T-helper 2 cell treated with Interferon-gamma antibody and Interleukin-4, amounts not matched to agents 5 μg/mL and 100 μg/mL, for 36 hours (primary cell): Measurements from ENCODE around the gene ARL14.
A peak's percentile ranks its signal among the peaks of the same experiment; 100 is the strongest.

Source experiments
- DNase-seq: peaks from one replicate; pipeline ENCODE4 v3.0.0; 2021; ENCODE audit warnings: low spot score
- H3K27ac Mint-ChIP-seq: one replicate; pipeline ENCODE4 v1.8.0; 2021; ENCODE audit warnings: mild to moderate bottlenecking, mixed read lengths
- H3K27me3 Mint-ChIP-seq: one replicate; pipeline ENCODE4 v1.8.0; 2021; ENCODE audit warnings: low read depth, mixed read lengths
- H3K36me3 Mint-ChIP-seq: one replicate; pipeline ENCODE4 v1.8.0; 2021; ENCODE audit warnings: low read depth, mixed read lengths
- H3K4me1 Mint-ChIP-seq: one replicate; pipeline ENCODE4 v1.8.0; 2021; ENCODE audit warnings: low read depth, mixed read lengths
- H3K4me3 Mint-ChIP-seq: one replicate; pipeline ENCODE4 v1.8.0; 2022; ENCODE audit warnings: mild to moderate bottlenecking, moderate library complexity, mixed read lengths
- H3K9me3 Mint-ChIP-seq: one replicate; pipeline ENCODE4 v1.8.0; 2021; ENCODE audit warnings: mixed read lengths

The ARL14 gene

GRCh38 chr3:160665231-160665630 lies 11.7 kb upstream of the ARL14 start:
- Mint-ChIP-seq H3K27me3 (no peaks in the 10 kb centered on the region), H3K4me3 (no peak overlapping the region), H3K4me1 (peaks cover 10% of the 10 kb centered on the region), H3K9me3 (no peaks in the 10 kb centered on the region), H3K36me3 (no peaks in the 10 kb centered on the region), H3K27ac (no peak overlapping the region)
- DNase-seq, result no peak

GRCh38 chr3:160665784-160666526 lies 11.0 kb upstream of the ARL14 start:
- no peaks in the 10 kb centered on the region for H3K27me3 Mint-ChIP-seq
- DNase-seq, result no peak
- H3K27ac Mint-ChIP-seq, result peak overlapping the region; percentile 47
- no peaks in the 10 kb centered on the region for H3K36me3 Mint-ChIP-seq
- no peaks in the 10 kb centered on the region for H3K9me3 Mint-ChIP-seq
- peaks cover 10% of the 10 kb centered on the region for H3K4me1 Mint-ChIP-seq
- H3K4me3 Mint-ChIP-seq, result peak overlapping the region; percentile 1

GRCh38 chr3:160667452-160667851 lies 9.5 kb upstream of the ARL14 start:
- Mint-ChIP-seq H3K4me1 (peaks cover 10% of the 10 kb centered on the region), H3K9me3 (no peaks in the 10 kb centered on the region), H3K4me3 (no peak overlapping the region), H3K27ac (no peak overlapping the region), H3K27me3 (no peaks in the 10 kb centered on the region), H3K36me3 (no peaks in the 10 kb centered on the region)
- DNase-seq, result no peak

- Mint-ChIP-seq H3K4me1 (peaks cover 10% of the 10 kb centered on the region), H3K36me3 (no peaks in the 10 kb centered on the region), H3K27me3 (no peaks in the 10 kb centered on the region), H3K4me3 (no peak overlapping the region), H3K9me3 (no peaks in the 10 kb centered on the region), H3K27ac (no peak overlapping the region)
- DNase-seq, result no peak
Observed at GRCh38 chr3:160668454-160668853, 8.5 kb upstream of the ARL14 start.

GRCh38 chr3:160671231-160671630 lies 5.7 kb upstream of the ARL14 start:
- Mint-ChIP-seq H3K9me3 (no peaks in the 10 kb centered on the region), H3K4me3 (no peak overlapping the region), H3K27me3 (peaks cover 3% of the 10 kb centered on the region), H3K27ac (no peak overlapping the region), H3K36me3 (no peaks in the 10 kb centered on the region), H3K4me1 (peaks cover 2% of the 10 kb centered on the region)
- DNase-seq, result no peak

GRCh38 chr3:160671995-160672394 lies 5.0 kb upstream of the ARL14 start:
- DNase-seq, result no peak
- no peaks in the 10 kb centered on the region for H3K36me3 Mint-ChIP-seq

GRCh38 chr3:160673188-160673587 lies 3.8 kb upstream of the ARL14 start:
- Mint-ChIP-seq H3K4me3 (no peak overlapping the region), H3K9me3 (no peaks in the 10 kb centered on the region), H3K36me3 (no peaks in the 10 kb centered on the region), H3K27ac (no peak overlapping the region), H3K27me3 (peaks cover 5% of the 10 kb centered on the region), H3K4me1 (no peaks in the 10 kb centered on the region)
- DNase-seq, result no peak

More at GRCh38 chr3:160671995-160672394, 5.0 kb upstream of the ARL14 start:
- no peaks in the 10 kb centered on the region for H3K4me1 Mint-ChIP-seq
- no peak overlapping the region for H3K4me3 Mint-ChIP-seq
- H3K9me3 Mint-ChIP-seq, result no peaks in the 10 kb centered on the region
- no peak overlapping the region for H3K27ac Mint-ChIP-seq
- H3K27me3 Mint-ChIP-seq, result peaks cover 3% of the 10 kb centered on the region

- Mint-ChIP-seq H3K36me3 (no peaks in the 10 kb centered on the region), H3K4me1 (no peaks in the 10 kb centered on the region), H3K4me3 (no peak overlapping the region), H3K9me3 (no peaks in the 10 kb centered on the region), H3K27me3 (peaks cover 10% of the 10 kb centered on the region), H3K27ac (no peak overlapping the region)
- no peak for DNase-seq
Observed at GRCh38 chr3:160675566-160676124, 1.3 kb upstream of the ARL14 start.

GRCh38 chr3:160677459-160677881 lies 510 bp downstream of the ARL14 start:
- H3K4me1 Mint-ChIP-seq, result no peaks in the 10 kb centered on the region
- no peaks in the 10 kb centered on the region for H3K36me3 Mint-ChIP-seq
- no peaks in the 10 kb centered on the region for H3K9me3 Mint-ChIP-seq
- peaks cover 10% of the 10 kb centered on the region for H3K27me3 Mint-ChIP-seq
- H3K4me3 Mint-ChIP-seq, result no peak overlapping the region
- DNase-seq, result no peak
- H3K27ac Mint-ChIP-seq, result no peak overlapping the region

- H3K9me3 Mint-ChIP-seq, result no peaks in the 10 kb centered on the region
- no peak overlapping the region for H3K27ac Mint-ChIP-seq
- H3K36me3 Mint-ChIP-seq, result no peaks in the 10 kb centered on the region
- H3K4me1 Mint-ChIP-seq, result no peaks in the 10 kb centered on the region
- peaks cover 12% of the 10 kb centered on the region for H3K27me3 Mint-ChIP-seq
- H3K4me3 Mint-ChIP-seq, result no peak overlapping the region
- DNase-seq, result no peak
Observed at GRCh38 chr3:160678292-160678842, 1.4 kb downstream of the ARL14 start.

- H3K27me3 Mint-ChIP-seq, result peaks cover 8% of the 10 kb centered on the region
- no peaks in the 10 kb centered on the region for H3K36me3 Mint-ChIP-seq
- H3K27ac Mint-ChIP-seq, result no peak overlapping the region
- DNase-seq, result no peak
- H3K9me3 Mint-ChIP-seq, result no peaks in the 10 kb centered on the region
- no peak overlapping the region for H3K4me3 Mint-ChIP-seq
- H3K4me1 Mint-ChIP-seq, result no peaks in the 10 kb centered on the region
Observed at GRCh38 chr3:160684368-160684740, 7.4 kb downstream of the ARL14 start.

GRCh38 chr3:160685144-160685766 lies 8.3 kb downstream of the ARL14 start:
- Mint-ChIP-seq H3K27ac (no peak overlapping the region), H3K4me3 (no peak overlapping the region), H3K27me3 (peaks cover 5% of the 10 kb centered on the region), H3K9me3 (no peaks in the 10 kb centered on the region), H3K4me1 (no peaks in the 10 kb centered on the region), H3K36me3 (no peaks in the 10 kb centered on the region)
- DNase-seq, result no peak

- H3K4me1 Mint-ChIP-seq, result no peaks in the 10 kb centered on the region
- H3K4me3 Mint-ChIP-seq, result no peak overlapping the region
- no peaks in the 10 kb centered on the region for H3K9me3 Mint-ChIP-seq
- peaks cover 5% of the 10 kb centered on the region for H3K27me3 Mint-ChIP-seq
- DNase-seq, result no peak
- H3K27ac Mint-ChIP-seq, result no peak overlapping the region
- no peaks in the 10 kb centered on the region for H3K36me3 Mint-ChIP-seq
Observed at GRCh38 chr3:160686955-160687535, 10.1 kb downstream of the ARL14 start.

GRCh38 chr3:160691151-160691550 lies 14.2 kb downstream of the ARL14 start:
- Mint-ChIP-seq H3K4me1 (peaks cover 2% of the 10 kb centered on the region), H3K36me3 (no peaks in the 10 kb centered on the region), H3K4me3 (no peak overlapping the region), H3K27ac (no peak overlapping the region), H3K27me3 (peaks cover 3% of the 10 kb centered on the region), H3K9me3 (no peaks in the 10 kb centered on the region)
- DNase-seq, result no peak
